Panc1 (cell line): ENCODE data around the gene PDHB.

Experiments
- POLR2AphosphoS5 ChIP-seq: IDR thresholded peaks from 2 replicates; pipeline ENCODE4 v1.6.1; 2012; ENCODE audit warnings: mild to moderate bottlenecking, low read depth, low read length, moderate library complexity
- SIN3A ChIP-seq: IDR thresholded peaks from 2 replicates; pipeline ENCODE4 v1.6.1; 2012; ENCODE audit warnings: low read depth, mild to moderate bottlenecking, low read length, moderate library complexity, borderline replicate concordance; ENCODE audit not compliant: insufficient read depth
- TCF7L2 ChIP-seq: IDR thresholded peaks from 2 replicates; pipeline ENCODE4 v1.6.1; 2011; ENCODE audit warnings: mild to moderate bottlenecking, low read depth, low read length, inconsistent platforms
- TF ChIP-seq, protein P1 (sequence below): fragments of 450-650 bp; IDR thresholded peaks from 2 replicates; pipeline ENCODE4 v1.5.1; 2017; ENCODE audit warnings: mild to moderate bottlenecking
- TF ChIP-seq, protein P2 (sequence below), 2 experiments: IDR thresholded peaks; 2 replicates each; pipeline ENCODE4 v1.6.1; 2011 to 2012; ENCODE audit warnings: low read depth in 2 of 2, control low read depth in 1 of 2, low read length in 1 of 2, mild to moderate bottlenecking in 1 of 2, moderate library complexity in 1 of 2; ENCODE audit not compliant: insufficient read depth in 1 of 2

DNA sequence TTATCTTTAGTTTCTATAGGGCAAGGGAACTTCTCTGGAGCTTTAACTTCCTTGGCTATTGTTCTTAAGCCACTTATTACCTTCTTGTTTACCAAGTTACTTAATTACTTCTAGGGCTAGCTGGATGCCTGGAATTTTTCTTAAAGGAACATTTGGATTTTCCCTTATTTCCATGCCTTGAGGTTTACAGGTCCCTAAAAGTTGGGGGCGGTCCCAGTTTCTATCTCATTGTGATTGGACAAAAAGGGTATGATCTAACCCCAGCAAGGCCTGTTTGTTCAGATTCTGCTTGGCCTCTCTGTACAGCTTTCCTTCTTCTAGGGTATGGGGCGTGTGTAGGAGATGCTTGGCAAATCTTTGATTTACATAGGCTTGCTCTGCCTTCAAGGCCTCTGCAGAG, 17.4 kb downstream of the PDHB start:
- TF ChIP-seq, protein P1, sequence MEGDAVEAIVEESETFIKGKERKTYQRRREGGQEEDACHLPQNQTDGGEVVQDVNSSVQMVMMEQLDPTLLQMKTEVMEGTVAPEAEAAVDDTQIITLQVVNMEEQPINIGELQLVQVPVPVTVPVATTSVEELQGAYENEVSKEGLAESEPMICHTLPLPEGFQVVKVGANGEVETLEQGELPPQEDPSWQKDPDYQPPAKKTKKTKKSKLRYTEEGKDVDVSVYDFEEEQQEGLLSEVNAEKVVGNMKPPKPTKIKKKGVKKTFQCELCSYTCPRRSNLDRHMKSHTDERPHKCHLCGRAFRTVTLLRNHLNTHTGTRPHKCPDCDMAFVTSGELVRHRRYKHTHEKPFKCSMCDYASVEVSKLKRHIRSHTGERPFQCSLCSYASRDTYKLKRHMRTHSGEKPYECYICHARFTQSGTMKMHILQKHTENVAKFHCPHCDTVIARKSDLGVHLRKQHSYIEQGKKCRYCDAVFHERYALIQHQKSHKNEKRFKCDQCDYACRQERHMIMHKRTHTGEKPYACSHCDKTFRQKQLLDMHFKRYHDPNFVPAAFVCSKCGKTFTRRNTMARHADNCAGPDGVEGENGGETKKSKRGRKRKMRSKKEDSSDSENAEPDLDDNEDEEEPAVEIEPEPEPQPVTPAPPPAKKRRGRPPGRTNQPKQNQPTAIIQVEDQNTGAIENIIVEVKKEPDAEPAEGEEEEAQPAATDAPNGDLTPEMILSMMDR: no peak
- TF ChIP-seq, protein P2, sequence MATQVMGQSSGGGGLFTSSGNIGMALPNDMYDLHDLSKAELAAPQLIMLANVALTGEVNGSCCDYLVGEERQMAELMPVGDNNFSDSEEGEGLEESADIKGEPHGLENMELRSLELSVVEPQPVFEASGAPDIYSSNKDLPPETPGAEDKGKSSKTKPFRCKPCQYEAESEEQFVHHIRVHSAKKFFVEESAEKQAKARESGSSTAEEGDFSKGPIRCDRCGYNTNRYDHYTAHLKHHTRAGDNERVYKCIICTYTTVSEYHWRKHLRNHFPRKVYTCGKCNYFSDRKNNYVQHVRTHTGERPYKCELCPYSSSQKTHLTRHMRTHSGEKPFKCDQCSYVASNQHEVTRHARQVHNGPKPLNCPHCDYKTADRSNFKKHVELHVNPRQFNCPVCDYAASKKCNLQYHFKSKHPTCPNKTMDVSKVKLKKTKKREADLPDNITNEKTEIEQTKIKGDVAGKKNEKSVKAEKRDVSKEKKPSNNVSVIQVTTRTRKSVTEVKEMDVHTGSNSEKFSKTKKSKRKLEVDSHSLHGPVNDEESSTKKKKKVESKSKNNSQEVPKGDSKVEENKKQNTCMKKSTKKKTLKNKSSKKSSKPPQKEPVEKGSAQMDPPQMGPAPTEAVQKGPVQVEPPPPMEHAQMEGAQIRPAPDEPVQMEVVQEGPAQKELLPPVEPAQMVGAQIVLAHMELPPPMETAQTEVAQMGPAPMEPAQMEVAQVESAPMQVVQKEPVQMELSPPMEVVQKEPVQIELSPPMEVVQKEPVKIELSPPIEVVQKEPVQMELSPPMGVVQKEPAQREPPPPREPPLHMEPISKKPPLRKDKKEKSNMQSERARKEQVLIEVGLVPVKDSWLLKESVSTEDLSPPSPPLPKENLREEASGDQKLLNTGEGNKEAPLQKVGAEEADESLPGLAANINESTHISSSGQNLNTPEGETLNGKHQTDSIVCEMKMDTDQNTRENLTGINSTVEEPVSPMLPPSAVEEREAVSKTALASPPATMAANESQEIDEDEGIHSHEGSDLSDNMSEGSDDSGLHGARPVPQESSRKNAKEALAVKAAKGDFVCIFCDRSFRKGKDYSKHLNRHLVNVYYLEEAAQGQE (IDR thresholded peaks at IDR 0.05; ENCODE audit: insufficient read depth in 1 of 2, low read depth in 2 of 2, low read length in 1 of 2): no peak
- TF ChIP-seq TCF7L2 (no peak), POLR2AphosphoS5 (no peak), SIN3A (no peak)
